HG02798 (cell line): ENCODE data around the gene CHST11.
"Not testable (repeated sequence)": the region's sequence is repeated elsewhere in the genome, so short reads cannot be mapped to it uniquely, and the experiment has no call there.

Source experiments
- ATAC-seq: cut with Tn5 transposase; IDR thresholded peaks from one replicate; pipeline ENCODE4 v1.9.1; 2021; ENCODE audit warnings: mild to moderate bottlenecking; ENCODE audit not compliant: unreplicated experiment, poor library complexity

The CHST11 gene

DNA sequence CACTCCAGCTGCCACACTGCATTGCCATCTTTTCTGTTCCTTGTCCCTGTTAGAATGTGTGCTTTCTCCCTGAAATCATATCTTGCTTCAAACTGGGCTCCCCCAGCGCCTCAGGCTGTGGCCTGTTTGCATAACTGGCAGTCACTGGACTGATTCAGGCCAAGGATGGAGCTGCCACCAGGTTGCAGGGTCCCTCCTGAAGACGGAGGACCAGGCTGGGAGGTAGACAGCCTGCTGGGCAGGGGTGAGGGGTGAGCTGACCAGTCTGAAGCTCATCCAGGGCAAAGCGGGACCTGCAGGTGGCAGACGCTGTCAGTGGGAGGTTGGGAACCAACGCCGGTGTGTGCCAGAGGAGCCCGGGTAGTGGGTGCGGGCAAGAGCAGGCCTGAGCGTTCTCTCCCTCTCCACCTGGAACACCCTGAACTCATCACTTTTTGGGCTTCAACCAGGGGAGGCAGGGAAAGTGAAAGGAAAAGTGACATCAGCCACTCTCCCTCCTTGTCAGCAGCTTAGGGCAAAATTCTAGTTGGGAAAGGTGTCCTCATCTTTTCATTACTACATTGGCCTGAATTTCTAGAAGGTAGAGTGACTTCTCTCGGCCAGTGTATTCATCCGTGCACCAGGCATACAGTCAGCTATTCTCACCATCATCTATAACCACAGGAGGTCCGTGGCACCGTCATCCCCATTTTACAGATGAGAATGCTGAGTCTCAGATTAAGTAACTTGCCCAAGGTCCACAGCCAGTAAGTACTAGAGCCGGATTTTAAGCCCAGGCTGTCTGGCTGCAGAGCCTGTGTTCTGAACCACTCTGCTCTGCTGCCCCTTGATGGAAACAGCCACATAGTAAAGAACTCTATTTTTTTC, 282.3 kb downstream of the CHST11 start:
- ATAC-seq = no peak

DNA sequence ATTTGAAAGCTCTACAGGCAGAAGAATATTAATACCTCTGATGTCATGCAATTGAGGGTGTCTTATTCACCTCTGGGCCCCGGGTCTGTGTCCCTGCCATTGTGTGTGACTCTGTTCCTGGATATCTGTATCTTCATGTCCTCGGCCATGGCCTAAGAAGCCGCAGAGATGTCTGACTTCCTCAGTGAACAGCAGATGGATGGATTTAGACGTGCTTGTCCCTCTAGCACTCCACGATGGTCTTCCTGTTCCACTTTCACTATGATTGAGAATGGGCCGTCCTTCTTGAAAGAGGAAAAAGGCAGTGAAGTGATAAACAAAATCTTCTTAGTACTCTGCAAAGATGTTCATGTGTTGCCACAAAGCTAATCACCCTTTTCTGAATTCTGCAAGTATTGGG, 283.9 kb downstream of the CHST11 start:
- ATAC-seq = peak; percentile 59

DNA sequence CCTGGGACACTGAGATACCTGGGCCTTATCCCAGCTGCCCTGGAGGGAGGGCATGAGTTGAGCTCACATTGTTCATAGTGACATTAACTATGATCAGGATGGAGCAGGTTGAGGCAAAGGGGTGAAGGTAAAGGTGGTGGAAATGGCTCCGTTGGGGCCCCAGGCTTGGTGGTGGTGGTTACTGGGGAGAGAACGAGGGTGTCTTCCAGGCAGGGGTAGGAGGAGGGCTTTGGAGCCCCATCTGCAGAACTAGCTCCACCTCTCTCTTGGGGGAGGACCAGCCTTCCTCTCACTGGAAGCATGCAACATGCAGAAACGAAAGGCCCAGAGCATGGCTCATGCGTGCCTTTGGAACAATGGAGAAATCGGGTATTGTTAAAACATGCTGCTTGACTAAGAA, 284.3 kb downstream of the CHST11 start:
- peak; percentile 26 for ATAC-seq

DNA sequence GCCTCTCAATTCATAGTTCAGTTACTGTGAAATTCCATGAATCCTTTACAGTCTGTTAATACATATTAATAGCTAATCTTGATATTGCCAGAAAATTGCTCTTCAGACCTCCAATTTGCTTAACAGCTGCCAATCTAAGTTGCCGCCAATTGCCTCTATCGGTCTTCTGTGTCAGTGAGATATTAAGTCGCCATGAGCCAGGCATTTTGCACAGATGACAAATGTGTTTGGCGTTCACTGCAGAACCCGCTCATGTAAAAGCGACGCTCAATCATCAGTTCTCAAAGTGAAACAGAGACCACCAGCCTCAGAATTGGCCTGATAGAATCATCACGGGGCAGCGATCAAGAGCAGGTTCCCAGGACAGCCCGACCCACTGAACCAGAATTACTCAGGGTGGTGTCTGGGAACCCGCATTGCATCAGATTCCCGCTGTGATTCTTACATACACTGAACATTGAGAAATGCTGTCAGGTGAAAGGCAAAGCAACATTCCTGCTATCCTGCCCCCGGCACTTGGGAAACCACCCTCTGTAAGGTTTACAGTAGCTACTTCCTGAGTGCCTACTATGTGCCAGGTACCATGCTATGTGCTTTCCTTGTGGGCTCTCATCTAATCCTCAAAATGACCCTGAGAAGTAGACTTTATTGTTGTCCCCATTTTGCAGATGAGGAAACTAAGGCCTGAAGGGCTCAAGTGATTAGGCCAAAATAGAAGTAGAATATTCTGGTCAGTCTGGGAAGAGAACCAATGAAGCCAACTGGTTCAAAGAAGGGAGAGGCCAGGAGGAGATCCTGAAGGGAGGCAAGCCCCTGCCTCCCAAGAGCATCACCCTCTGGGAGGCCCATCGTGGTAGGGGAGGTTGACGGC, 285.0 kb downstream of the CHST11 start:
- no peak for ATAC-seq

DNA sequence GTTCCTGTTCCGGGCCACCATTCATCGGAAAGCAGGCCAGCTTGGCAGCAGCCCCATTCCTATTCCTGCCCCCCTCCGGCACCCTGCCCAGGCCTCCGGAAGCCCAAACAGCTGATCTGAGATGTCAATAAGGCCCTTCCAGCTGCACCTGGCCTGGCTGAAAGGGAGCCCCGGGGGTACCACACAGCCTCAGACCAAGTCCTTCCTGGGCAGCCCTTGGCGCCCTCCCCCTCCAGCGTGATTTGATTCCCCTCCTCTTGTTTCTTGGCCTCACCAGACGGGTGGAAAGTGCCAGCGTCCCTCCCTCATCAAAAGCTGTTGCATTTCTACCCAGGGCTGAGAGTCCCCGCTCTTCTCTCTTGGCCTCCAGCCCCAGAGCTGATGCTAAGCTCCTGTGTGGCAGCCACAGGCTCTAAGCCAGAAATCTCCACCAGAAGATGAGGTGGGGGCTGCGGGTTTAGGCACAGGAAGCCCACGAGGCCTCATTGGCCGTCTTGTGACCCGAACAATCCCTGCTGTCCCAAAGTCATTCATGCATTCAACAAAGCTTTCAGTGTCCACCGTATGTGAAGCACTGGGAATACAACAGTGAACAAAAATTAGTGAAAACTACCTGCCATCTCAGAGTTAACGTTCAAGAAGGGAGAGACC, 285.9 kb downstream of the CHST11 start:
- ATAC-seq = no peak

DNA sequence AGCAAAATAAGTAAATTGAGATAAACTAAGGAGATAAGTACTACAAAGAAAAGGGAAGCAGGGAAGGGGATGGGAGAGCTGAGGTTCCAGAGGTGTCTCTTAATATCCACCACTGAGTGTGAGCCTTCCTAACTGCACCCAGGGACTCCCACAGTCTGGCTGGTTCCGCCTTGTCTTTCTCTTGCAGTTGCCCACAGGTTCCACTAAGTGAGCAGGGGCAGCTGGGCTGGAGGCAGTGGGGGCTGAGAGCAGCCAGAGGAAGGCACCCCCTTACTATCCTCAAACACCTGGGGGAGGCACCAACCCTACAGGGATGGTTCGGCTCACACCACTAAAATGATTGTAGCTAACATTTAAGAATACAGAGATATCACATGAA, 286.4 kb downstream of the CHST11 start:
- no peak for ATAC-seq

DNA sequence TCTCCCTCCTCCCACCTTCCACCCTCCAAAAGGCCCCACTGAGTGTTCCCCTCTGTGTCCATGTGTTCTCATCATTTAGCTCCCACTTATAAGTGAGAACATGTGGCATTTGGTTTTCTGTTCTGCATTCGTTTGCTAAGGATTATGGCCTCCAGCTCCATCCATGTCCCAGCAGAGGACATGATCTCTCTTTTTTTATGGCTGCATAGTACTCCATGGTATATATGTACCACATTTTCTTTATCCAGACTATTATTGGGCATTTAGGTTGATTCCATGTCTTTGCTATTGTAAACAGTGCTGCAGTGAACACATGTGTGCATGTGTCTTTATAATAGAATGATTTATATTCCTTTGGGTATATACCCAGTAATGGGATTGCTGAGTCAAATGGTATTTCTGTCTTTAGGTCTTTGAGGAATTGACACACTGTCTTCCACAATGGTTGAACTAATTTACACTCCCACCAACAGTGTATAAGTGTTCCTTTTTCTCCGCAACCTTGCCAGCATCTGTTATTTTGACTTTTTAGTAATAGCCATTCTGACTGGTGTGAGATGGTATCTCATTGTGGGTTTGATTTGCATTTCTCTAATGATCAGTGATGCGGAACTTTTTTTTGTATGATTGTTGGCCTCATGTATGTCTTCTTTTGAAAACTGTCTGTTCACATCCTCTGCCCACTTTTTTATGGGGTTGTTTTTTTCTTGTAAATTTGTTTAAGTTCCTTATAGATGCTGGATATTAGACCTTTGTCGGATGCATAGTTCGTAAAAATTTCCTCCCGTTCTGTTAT, 287.2 kb downstream of the CHST11 start:
- not testable (repeated sequence) for ATAC-seq

DNA sequence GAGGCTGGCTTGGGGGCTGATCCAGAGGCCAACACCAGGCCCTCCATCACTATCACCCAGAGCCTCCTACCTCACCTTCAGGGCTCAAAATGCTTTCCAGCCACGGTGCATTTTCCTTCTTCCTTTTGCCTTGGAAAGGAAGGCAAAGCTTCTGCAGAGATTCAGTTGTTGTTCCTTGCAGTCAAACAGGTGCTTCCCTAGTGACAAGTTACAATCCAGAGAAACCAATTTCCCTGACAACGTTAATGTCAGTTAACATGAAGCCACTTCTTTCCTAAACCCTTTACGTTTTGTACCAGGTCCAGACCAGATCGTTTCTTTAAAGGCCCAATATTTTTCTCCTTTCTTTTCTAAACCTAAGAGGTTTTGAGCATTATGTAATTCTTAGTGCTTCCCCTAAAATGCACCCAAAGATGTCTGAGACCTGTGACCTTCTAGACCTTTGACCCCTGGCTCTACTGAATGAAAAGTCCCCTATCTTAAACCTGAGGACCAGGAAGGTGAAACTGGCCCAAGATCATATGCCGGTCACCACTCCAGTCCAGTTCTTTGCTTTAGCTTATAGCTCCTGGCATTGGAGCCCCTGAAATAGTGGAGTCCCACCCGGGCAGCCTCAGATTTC, 289.8 kb downstream of the CHST11 start:
- ATAC-seq = no peak

DNA sequence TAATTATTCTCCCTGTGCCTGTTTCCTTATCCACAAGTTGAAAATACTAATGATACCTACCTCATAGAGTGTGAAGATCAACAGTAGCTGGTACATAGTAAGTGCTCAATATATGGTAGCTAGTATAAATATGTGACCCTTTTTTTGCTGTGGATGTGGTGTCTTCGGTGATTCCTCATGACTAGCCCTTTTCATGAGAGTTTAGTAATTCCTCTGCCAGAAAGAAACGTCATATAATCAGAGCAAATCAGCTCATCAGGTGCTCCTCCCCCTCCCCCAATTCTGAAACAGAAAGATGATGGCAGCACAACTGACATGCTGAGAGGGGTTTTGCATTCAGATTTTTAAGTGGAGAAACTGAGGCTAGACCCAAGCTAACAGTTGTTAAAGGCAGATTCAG, 290.6 kb downstream of the CHST11 start:
- no peak for ATAC-seq

DNA sequence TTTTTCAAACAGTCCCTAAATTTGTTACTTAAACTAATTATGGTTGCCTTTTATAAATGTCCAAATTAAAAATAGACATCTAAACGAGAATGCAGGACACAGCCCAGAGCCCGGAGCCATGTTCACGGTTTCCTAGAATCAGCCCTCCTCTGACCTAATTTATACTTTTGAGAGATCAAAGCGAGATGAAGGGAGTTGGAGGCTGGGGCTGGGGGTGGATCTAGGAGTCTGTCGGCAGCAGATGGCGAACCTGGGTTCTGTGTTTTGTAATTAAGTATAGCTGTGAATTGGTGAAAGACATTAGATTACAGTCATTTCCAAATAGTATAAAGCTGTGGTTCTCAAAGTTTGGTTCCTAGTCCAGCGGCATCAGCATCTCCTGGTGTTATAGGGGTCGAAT, 291.2 kb downstream of the CHST11 start:
- no peak for ATAC-seq

DNA sequence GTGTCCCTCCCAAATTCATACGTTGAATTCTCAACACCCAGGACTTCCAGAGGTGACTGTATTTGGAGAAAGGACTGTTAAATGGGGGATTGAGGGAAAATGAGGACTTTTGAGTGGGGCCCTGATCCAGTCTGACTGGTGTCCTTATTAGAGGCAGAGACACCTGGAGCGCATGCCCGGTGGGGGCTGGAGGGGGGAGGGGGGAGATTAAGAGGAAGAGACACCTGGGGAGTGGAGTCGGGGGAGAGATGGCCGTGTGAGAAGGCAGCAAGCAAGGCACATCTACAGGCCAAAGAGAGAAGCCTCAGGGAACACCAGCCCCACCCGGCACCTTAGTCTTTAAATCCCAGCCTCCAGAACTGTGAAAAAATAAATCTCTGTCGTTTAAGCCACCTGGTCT, 291.6 kb downstream of the CHST11 start:
- ATAC-seq = no peak

DNA sequence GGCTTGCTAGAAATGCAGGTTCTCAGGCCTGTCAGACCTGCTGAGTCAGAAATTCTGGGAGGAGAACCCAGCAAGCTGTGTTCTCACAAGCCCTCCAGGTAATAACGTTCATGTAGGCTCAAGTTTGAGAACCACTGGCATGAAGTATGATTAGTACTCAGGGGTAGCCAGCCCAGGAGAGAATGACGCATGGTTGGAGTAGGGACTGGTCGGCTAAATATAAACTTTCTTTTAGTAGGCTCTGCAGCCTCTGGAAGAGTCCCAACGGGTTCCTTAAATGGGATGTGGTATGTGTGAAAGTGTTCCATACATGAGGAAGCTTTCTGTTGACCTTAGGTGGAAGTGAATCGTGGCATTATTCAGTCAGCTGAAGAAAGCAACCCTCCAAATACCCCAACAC, 292.0 kb downstream of the CHST11 start:
- no peak for ATAC-seq

DNA sequence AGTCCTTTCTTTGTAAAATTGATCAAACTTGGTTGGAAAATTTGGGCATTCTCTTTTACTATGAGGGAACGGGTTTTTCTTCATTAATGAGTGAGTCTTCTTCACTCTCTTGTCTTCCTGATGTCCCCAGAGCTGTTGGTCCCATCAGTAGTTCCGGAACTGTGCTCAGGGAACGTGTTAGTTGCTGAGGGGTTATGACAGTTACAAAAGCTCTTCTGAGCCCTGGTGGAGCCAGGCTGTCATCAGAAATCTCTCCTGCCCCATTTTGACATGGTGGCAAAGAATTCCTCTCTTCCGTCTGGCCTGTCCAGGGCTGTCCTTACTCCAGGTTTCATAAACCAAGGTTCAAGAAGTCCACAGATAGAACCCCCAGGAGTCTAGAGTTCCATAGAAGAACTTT, 292.8 kb downstream of the CHST11 start:
- no peak for ATAC-seq

DNA sequence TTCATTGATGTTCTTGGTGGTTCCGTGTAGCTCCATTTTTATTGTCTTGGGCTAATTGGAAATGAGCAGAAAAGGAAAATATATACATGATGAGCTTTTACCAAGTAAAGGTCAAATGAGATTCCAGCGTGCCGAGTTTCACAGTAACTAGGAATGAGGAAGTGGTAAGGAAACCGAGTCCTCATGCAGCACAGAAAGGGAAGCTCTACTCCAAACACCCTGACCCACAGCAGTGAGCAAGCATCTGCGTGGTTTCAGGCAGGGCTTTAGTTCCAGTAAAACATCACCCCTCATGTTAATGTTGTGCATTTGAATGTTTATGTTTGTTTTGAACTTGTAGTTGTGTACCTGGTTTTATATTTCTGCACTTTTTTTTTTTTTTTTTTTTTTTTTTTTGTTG, 293.3 kb downstream of the CHST11 start:
- peak; percentile 58 for ATAC-seq

DNA sequence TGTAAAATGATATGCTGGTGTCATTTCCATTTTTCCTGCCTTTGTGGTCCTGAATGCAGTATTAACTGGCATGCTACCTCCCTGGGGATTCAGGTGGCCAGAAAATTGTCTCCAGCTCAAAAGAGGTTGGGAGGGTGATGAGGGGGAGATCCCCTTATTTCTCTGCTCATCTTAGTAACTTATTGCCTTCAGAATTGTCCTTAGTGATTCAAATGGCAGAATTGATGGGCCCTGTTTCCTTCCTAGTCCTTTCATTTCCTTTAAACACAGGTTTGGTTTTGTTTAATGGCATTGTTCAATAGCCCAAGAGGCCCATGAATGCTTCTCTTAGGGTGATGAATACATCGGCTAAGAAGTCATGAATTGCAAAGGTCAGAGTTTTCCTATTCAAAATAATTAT, 294.4 kb downstream of the CHST11 start:
- peak; percentile 4 for ATAC-seq

DNA sequence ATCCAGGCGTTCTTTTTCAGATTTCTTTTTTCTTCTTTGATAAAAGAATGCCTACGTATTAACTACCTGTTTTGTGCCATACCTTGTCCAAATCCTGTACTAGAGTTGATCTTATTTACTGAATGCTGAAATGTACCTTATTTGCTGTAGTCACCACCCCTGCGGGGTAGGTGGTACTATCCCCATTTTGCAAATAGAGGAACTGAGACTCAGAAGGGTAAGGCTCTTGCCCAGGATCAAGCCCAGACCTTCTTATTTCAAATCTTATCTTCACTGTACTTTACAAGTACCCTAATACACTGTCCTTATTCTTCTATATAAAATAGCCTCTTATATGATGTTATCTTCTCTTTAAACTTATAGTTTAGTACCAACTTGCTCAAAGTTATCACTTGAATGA, 294.8 kb downstream of the CHST11 start:
- peak; percentile 84 for ATAC-seq

DNA sequence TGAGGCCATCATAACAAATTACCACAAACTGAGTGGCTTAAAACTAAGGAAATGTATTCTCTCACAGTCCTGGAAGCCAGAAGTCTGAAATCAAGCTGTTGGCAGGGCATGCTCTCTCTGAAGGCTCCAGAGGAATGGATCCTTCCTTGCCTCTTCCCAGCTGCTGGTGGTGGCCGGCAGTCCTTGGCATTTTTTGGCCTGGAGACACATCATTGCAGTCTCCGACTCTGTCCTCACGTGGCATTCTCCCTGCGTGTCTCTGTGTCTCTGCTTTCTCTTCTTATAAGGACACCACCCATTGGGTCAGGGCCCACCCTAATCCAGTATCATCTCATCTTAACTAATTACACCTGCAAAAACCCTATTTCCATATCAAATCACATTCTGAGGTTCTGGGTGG, 295.3 kb downstream of the CHST11 start:
- peak; percentile 13 for ATAC-seq

DNA sequence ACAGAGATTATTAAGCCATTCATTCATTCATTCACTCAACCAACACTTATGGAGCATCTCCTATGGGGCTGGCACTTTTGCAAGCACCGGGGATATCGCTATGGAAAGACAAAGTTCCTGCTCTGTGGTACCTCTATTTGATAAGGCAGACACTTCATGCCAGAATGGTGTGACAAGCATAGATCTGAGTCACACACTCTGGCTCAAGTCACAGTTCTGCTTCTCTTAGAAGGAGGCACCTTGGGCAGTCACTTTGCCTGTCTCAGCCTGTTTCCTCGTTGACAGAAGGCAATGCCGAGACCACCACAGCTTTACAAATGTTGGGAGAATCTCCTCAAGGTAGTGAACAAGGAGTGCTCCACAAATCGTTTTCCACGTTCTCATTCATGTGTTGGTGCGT, 296.1 kb downstream of the CHST11 start:
- no peak for ATAC-seq

DNA sequence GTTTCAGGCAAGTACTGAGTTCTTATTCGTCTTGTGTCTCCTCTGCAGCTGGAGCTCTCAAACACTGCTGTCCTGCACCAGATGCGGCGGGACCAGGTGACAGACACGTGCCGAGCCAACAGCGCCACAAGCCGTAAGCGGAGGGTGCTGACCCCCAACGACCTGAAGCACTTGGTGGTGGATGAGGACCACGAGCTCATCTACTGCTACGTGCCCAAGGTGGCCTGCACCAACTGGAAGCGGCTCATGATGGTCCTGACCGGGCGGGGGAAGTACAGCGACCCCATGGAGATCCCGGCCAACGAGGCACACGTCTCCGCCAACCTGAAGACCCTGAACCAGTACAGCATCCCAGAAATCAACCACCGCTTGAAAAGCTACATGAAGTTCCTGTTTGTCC, 300.2 kb downstream of the CHST11 start:
- ATAC-seq = no peak

DNA sequence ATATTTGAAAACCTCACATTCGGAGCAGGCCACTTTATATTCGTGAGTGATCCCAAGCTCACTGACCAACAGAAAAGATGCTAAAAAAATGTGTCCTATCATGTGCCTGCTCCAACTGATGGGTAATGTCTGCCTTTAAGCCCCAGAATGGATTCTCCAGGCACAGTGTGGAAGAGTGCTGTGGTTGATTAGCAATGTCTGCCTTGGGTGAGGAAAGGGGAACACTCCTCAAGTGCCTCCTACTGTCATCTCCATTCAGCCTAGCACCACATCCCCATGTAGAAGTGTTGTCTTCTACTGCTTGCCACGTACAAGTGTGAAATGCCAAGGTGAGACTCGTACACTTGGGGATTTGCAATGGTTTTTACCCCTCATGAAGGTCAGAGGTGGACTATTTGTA, 302.0 kb downstream of the CHST11 start:
- no peak for ATAC-seq
